Right lobe of liver (tissue), 6 donors: ENCODE data around the gene NLRP3. TPM values are rescaled to one million over a fixed set of nuclear protein-coding genes. Genes with fewer than 3 reads are reported as not detected.

Experiments used
- ATAC-seq, 4 donors: fragments of 200-7000 bp; cut with Tn5 transposase; one replicate each; pipeline ENCODE4 v1.9.1; 2020; ENCODE audit warnings: mild to moderate bottlenecking in 4 of 4, moderate library complexity in 4 of 4
- DNase-seq, 3 donors: peaks; one replicate each; pipeline ENCODE4 v3.0.0-alpha.2; 2020
- H3K27ac ChIP-seq, 3 donors: fragments of 200-600 bp; one replicate each; pipeline ENCODE4 v1.8.0; 2022
- H3K27me3 ChIP-seq, 2 donors: fragments of 200-600 bp; one replicate each; pipeline ENCODE4 v1.8.0; 2022
- H3K36me3 ChIP-seq, 4 donors: fragments of 200-600 bp; sonication (generic) in 1 of 4; one replicate each; pipeline versions ENCODE4 v1.5.1 to v1.8.0; 2017 to 2022; ENCODE audit warnings: control low read depth in 1 of 4
- H3K4me1 ChIP-seq, 4 donors: fragments of 200-600 bp; sonication (generic) in 1 of 4; one replicate each; pipeline versions ENCODE4 v1.5.1 to v1.8.0; 2017 to 2022; ENCODE audit warnings: control low read depth in 1 of 4
- H3K4me3 ChIP-seq, 3 donors: fragments of 200-600 bp; one replicate each; pipeline ENCODE4 v1.8.0; 2022
- H3K9me3 ChIP-seq, 4 donors: fragments of 200-600 bp; sonication (generic) in 1 of 4; one replicate each; pipeline versions ENCODE4 v1.5.1 to v1.8.0; 2017 to 2022; ENCODE audit warnings: control low read depth in 1 of 4
- CTCF ChIP-seq, 4 donors: fragments of 200-600 bp in 3 of 4; fragments of 450-650 bp in 1 of 4; IDR thresholded peaks; one replicate each; pipeline versions ENCODE4 v1.5.1 to v1.8.0; 2016 to 2022; ENCODE audit warnings: antibody characterized with exemption in 4 of 4, mild to moderate bottlenecking in 2 of 4
- POLR2A ChIP-seq: fragments of 450-650 bp; IDR thresholded peaks from one replicate; pipeline ENCODE4 v1.6.1; 2017; ENCODE audit warnings: antibody characterized with exemption, mild to moderate bottlenecking
- WGBS: methylation state at CpG from one replicate; pipeline ENCODE4 v1.1.6; 2018; ENCODE audit warnings: low coverage, low lambda C conversion rate; ENCODE audit not compliant: insufficient coverage; ENCODE audit errors: missing lambda C conversion rate; 5-methylcytosine and 5-hydroxymethylcytosine counted together
- intact Hi-C, 2 donors: fragments of 100-400 bp; cut with DNase I; formaldehyde crosslinking; loops; one replicate each; pipeline versions ENCODE4 v1.11.2 to v1.14.1; 2022
- total RNA-seq, 6 experiments: library from RNA; depleted of rRNA in 2 of 6; stranded (reverse); fragments of >200 nt in 2 of 6; fragmentation: NEBNext Ultra II Directional in 3 of 6; extraction: Animal tissue kit (Norgen Biotek cat#: 25700) in 3 of 6; gene quantifications; one replicate each; pipeline versions ENCODE4 v1.1.0 to v1.2.4, GENCODE V29; 2016 to 2023
- donor health status: DM: no; HTN: yes; CAD: no.
- donor health status: DM: no; HTN: no; CAD: no.
- donor health status: DM: no; HTN: no; CAD: no.
- donor health status: DM: no; HTN: yes; CAD: no.
- donor health status: DM: no; HTN: yes; CAD: no.

NLRP3 gene
- total RNA-seq, 6 experiments from 2014 or later: 0.11 to 2.0 (median 0.62) TPM

- no peak for DNase-seq
- H3K27me3 ChIP-seq: no peaks in the 10 kb centered on the region
- 33% methylated on average over 6 of the region's 6 CpGs for WGBS
- no peaks in the 10 kb centered on the region for H3K36me3 ChIP-seq
- no peaks in the 10 kb centered on the region for H3K4me1 ChIP-seq
- no peak overlapping the region for H3K27ac ChIP-seq
- intact Hi-C loops: no loop called here
- H3K9me3 ChIP-seq: no peaks in the 10 kb centered on the region
- no peak overlapping the region for H3K4me3 ChIP-seq
- ATAC-seq: peak in 2 of 4 donors; percentile 64 to 65
- TF ChIP-seq CTCF (IDR thresholded peaks at IDR 0.05) (no peak), POLR2A (no peak)
Measured at GRCh38 chr1:247440001-247440620, 24.1 kb downstream of the NLRP3 start.

GRCh38 chr1:247441606-247442005 lies 25.6 kb downstream of the NLRP3 start:
- H3K4me3 ChIP-seq: no peak overlapping the region
- 46% methylated on average over 5 of the region's 5 CpGs for WGBS
- H3K36me3 ChIP-seq: no peaks in the 10 kb centered on the region
- H3K4me1 ChIP-seq: no peaks in the 10 kb centered on the region
- intact Hi-C loops: no loop called here
- TF ChIP-seq CTCF (IDR thresholded peaks at IDR 0.05): no peak
- no peak for TF ChIP-seq POLR2A
- ATAC-seq (no peak), DNase-seq (no peak)
- no peaks in the 10 kb centered on the region for H3K9me3 ChIP-seq
- H3K27ac ChIP-seq: no peak overlapping the region
- H3K27me3 ChIP-seq: no peaks in the 10 kb centered on the region

- no peak for TF ChIP-seq CTCF (IDR thresholded peaks at IDR 0.05)
- no peak for TF ChIP-seq POLR2A
- DNase-seq (no peak), ATAC-seq (no peak)
- no peak overlapping the region for H3K4me3 ChIP-seq
- intact Hi-C loops: no loop called here
- H3K4me1 ChIP-seq: no peaks in the 10 kb centered on the region
- 44% methylated on average over 4 of the region's 4 CpGs for WGBS
- H3K9me3 ChIP-seq: no peaks in the 10 kb centered on the region
- no peaks in the 10 kb centered on the region for H3K27me3 ChIP-seq
- no peak overlapping the region for H3K27ac ChIP-seq
- H3K36me3 ChIP-seq: no peaks in the 10 kb centered on the region
Measured at GRCh38 chr1:247442164-247442563, 26.2 kb downstream of the NLRP3 start.

GRCh38 chr1:247443641-247444040 lies 27.7 kb downstream of the NLRP3 start:
- H3K4me1 ChIP-seq: no peaks in the 10 kb centered on the region
- no peak for DNase-seq
- ATAC-seq: no peak
- no peaks in the 10 kb centered on the region for H3K36me3 ChIP-seq
- H3K27me3 ChIP-seq: no peaks in the 10 kb centered on the region
- TF ChIP-seq CTCF (IDR thresholded peaks at IDR 0.05) (no peak), POLR2A (no peak)
- H3K27ac ChIP-seq: no peak overlapping the region
- no peaks in the 10 kb centered on the region for H3K9me3 ChIP-seq
- intact Hi-C loops: no loop called here
- 37% methylated on average over 4 of the region's 5 CpGs for WGBS
- H3K4me3 ChIP-seq: no peak overlapping the region

- intact Hi-C loops: no loop called here
- H3K27me3 ChIP-seq: no peaks in the 10 kb centered on the region
Measured at GRCh38 chr1:247444571-247444970, 28.6 kb downstream of the NLRP3 start.

More at GRCh38 chr1:247444571-247444970, 28.6 kb downstream of the NLRP3 start:
- H3K9me3 ChIP-seq: no peaks in the 10 kb centered on the region
- no peak for TF ChIP-seq CTCF (IDR thresholded peaks at IDR 0.05)
- no peak for TF ChIP-seq POLR2A
- no peaks in the 10 kb centered on the region for H3K4me1 ChIP-seq
- ATAC-seq (no peak), DNase-seq (no peak)
- 46% methylated on average over 4 of the region's 6 CpGs for WGBS
- H3K27ac ChIP-seq: no peak overlapping the region
- H3K4me3 ChIP-seq: no peak overlapping the region
- H3K36me3 ChIP-seq: no peaks in the 10 kb centered on the region
